Neural cell (in vitro differentiated cells): ENCODE measurements around the gene CHST11.

Source experiments
- CTCF ChIP-seq: fragments of 450-650 bp; IDR thresholded peaks from 2 replicates; pipeline ENCODE4 v1.5.1; 2014; ENCODE audit warnings: antibody characterized with exemption, mild to moderate bottlenecking, moderate library complexity; ENCODE audit not compliant: poor library complexity, severe bottlenecking
- EP300 ChIP-seq: fragments of 450-650 bp; conservative IDR thresholded peaks from 2 replicates; pipeline ENCODE4 v1.6.1; 2014; ENCODE audit warnings: antibody characterized with exemption, mild to moderate bottlenecking, moderate library complexity; ENCODE audit not compliant: poor library complexity, severe bottlenecking
- EZH2 ChIP-seq: fragments of 200-600, 300-800 bp; shearing (Covaris generic), sonication (generic); IDR thresholded peaks from 2 replicates; pipeline ENCODE4 v1.6.1; 2014; ENCODE audit warnings: antibody characterized with exemption, low read length, borderline replicate concordance, mild to moderate bottlenecking; ENCODE audit not compliant: insufficient read depth, poor library complexity, severe bottlenecking
- MXI1 ChIP-seq: fragments of 450-650 bp; conservative IDR thresholded peaks from 2 replicates; pipeline ENCODE4 v1.6.1; 2014; ENCODE audit warnings: antibody characterized with exemption, mild to moderate bottlenecking; ENCODE audit not compliant: poor library complexity, severe bottlenecking
- POLR2AphosphoS5 ChIP-seq: IDR thresholded peaks from 2 replicates; pipeline ENCODE4 v1.6.1; 2012
- RAD21 ChIP-seq: fragments of 450-650 bp; conservative IDR thresholded peaks from 2 replicates; pipeline ENCODE4 v1.6.1; 2014; ENCODE audit warnings: antibody characterized with exemption, mild to moderate bottlenecking, moderate library complexity
- REST ChIP-seq: IDR thresholded peaks from 2 replicates; pipeline ENCODE4 v1.6.1; 2012; ENCODE audit warnings: borderline replicate concordance

- TF ChIP-seq CTCF (no peak), EZH2 (no peak), EP300 (peak; percentile 97), POLR2AphosphoS5 (peak; percentile 92), REST (peak; percentile 84), RAD21 (peak; percentile 50), MXI1 (peak; percentile 40)
These were observed 312.4 kb downstream of the CHST11 start for GRCh38 chr12:104769144-104769561.
